ENCODE data around the gene CFAP299.
"Not testable (repeated sequence)": the region's sequence is repeated elsewhere in the genome, so short reads cannot be mapped to it uniquely, and the experiment has no call there.

The CFAP299 gene

GRCh38 chr4:80749558-80749957, 414.0 kb downstream of the CFAP299 start:
- DNase-seq = not testable (repeated sequence)

DNA sequence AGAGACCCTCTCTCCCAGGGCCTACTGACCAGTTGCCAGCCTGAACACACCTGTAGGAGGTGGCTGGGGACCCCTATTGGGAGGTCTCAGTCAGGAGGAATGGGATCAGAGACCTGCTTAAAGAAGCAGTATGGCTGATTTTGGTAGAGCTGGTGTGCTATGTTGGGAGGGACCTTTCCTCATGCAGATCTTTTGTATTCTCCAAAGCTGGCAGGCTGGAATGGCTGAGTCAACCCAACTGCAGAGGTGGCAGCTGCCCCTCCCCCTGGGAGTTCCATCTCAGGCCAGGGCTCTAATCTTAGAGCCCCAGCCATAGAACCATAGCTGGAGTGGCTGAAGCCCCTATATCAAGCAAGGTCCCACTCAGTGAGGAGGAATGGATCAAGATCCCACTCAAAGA, 415.7 kb downstream of the CFAP299 start:
- DNase-seq = no peak

DNA sequence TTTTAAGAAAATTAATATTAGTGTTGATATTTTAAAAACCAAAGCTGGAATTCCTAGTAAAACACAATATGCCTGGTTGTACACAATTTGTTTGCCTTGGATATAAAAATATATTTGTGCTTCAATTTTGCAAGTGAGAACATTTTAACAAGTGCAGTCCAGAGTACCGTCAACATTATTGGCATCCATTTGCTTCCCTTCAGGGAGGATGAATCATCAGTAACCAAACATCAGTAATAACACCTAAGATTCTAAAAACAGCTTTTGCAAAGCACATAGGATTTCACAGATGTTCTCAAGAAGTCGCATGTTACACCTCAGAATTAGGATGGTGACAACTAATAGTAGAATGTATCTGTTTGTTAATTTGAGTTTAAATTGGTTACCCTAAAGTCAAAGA, 432.4 kb downstream of the CFAP299 start:
- no peak for DNase-seq

DNA sequence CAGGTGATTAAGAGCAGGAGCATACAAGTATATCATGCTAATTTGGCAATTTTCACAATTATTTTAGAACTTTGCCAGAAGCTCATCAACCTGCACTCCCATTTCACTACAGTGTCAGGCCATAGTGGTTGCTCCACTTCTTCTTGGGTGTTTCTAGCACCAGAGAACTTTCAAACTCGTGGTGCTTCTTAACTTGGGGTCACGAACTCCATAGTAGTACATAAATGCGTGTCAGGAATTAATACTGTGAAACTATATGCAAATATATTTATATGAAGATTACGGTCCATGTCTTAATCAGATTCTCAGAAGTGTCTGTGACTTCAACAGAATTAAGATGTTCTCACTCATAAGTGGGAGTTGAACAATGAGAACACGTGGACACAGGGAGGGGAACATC, 440.6 kb downstream of the CFAP299 start:
- DNase-seq = no peak

GRCh38 chr4:80781431-80781830, 445.9 kb downstream of the CFAP299 start:
- no peak for DNase-seq

DNA sequence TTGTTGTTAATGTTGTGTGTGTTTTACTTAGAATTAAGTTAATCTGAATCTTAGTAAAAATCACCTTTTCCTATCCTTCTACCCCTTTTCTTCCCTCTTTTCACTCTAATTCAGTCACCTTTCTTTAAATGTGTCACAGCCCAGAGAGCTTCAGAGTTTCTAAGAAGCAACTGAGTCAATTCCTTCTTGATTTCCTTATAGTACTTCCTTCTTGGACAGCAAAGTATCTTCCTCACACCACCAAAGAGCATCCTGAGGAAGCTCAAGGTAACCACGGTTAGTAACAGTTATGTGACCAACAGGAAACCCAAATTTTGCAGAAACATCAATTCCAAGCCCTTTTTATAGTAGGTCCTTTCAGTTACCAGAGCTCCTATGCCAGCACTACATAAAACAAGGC, 451.8 kb downstream of the CFAP299 start:
- DNase-seq = no peak

- no peak for DNase-seq
Observed at GRCh38 chr4:80788798-80789197, 453.3 kb downstream of the CFAP299 start.

GRCh38 chr4:80790152-80790551, 454.6 kb downstream of the CFAP299 start:
- DNase-seq = no peak

DNA sequence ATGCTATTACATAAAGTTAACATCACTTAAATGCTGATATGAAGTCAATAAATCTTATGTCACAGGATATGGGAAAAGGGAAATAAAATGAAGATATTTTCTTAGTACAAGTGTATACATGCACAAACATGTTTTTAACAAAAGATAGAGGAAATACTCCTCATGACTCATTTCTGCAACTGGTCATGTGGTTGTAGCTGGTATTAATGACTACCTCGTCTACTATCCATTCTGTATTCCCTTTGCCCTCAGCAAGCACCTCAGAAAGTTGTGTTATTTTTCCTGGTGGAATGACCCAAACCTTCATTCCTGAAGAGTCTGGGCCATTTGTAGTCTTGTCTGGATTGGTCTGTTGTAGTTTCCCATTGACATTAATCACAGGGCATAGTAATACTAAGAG, 458.1 kb downstream of the CFAP299 start:
- DNase-seq = not testable (repeated sequence)

DNA sequence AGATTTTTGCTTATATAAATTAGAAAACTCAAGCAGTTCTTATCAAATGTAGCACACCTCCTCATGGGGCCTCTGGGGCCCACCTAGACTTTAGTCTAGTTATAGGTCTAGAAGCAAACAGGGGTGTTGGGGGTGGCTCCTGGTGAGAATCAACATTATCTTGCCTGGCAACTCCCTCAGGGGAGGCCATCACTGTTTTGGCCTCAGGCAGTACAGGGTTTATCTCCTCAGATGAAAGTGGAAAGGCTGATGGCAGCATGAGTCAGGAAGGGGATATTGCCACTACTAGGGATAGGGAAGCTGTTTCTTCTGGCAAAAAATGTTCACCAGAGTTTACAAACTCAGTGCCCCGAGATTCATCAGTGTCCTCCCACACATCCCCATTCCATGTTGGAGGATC, 462.6 kb downstream of the CFAP299 start:
- DNase-seq = no peak

- DNase-seq = not testable (repeated sequence)
Observed at GRCh38 chr4:80800719-80801118, 465.2 kb downstream of the CFAP299 start.

GRCh38 chr4:80803337-80803736, 467.8 kb downstream of the CFAP299 start:
- DNase-seq = no peak

GRCh38 chr4:80806472-80806871, 470.9 kb downstream of the CFAP299 start:
- DNase-seq = no peak

DNA sequence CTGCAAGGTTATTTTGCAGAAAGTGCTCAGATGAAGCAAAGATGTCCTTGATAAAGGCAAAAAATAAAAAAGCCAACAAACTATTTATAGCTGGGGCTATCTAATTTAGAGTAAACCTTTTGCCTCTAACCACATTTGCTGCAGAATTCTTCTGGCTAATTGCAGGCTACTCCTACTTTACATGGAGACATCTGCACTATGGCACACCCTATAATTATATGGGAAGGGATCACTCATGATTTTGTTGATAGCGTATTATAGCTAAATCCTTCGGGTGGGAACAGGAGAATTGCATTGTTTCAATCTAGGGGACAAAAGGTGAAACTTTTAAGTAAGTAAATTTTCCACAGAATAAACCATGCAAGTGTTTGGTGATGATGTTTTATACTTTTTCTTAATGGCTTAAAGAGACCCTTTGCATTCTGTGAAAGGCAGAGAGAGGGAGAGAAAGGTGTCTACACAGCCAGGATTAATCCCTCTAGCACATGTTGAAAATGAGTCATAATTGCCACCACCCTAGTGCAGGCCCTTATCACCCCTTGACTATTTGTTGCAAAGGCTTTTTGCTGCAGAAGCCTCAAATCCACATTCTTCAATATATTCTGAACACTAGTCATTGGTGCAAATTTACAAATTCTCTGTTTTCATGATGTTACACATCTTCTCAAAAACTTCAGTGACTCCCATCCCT, 473.7 kb downstream of the CFAP299 start:
- no peak for DNase-seq

- no peak for DNase-seq
Observed at GRCh38 chr4:80811406-80811805, 475.9 kb downstream of the CFAP299 start.

- no peak for DNase-seq
Observed at GRCh38 chr4:80812145-80812544, 476.6 kb downstream of the CFAP299 start.

- no peak for DNase-seq
Observed at GRCh38 chr4:80814266-80814665, 478.7 kb downstream of the CFAP299 start.

- no peak for DNase-seq
Observed at GRCh38 chr4:80831383-80832361, 496.1 kb downstream of the CFAP299 start.

GRCh38 chr4:80839281-80839680, 503.8 kb downstream of the CFAP299 start:
- DNase-seq = no peak

DNA sequence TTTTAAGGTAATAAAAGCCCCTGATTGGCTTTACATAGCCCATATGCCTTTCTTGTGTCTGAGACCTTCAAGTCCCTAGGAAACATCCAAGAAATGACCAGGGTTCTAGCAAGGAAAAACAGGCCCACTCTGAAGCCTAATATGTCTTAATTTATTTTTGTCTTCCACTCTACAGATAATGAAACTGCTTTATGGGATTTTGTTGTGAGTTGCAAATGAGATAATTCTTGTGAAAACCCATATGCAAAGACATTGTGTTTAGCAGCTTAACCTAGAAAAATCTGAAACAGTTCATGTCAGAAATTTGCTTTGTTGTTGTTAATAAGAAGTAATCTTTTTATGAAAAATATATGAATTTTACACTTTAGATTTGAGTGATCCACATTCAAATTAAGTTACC, 504.3 kb downstream of the CFAP299 start:
- DNase-seq = no peak

GRCh38 chr4:80840396-80840795, 504.9 kb downstream of the CFAP299 start:
- DNase-seq = no peak

GRCh38 chr4:80841587-80842281, 506.2 kb downstream of the CFAP299 start:
- no peak for DNase-seq

DNA sequence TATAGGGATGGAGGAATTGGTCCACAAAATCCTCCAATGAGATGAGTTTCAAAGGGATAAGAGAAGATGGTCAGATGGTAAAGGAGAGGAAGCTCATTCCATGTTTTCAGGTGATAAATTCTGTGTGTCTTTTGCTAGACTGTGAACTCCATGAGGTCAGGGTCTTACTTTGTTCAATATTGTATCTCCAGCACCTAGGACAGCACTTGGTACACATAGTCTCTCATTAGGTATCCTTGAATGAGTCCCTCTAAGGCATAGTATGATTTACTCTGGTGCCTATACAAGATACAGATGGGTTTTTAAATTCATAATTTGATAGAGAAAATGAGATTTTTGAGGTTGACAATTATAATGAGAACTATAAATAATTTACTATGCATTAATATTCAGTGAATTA, 510.7 kb downstream of the CFAP299 start:
- no peak for DNase-seq
